Prostate gland (tissue), 2 donors: ENCODE measurements around the gene RSBN1L. TPM values are rescaled to one million over a fixed set of nuclear protein-coding genes. Genes with fewer than 3 reads are reported as not detected.
"Not testable (repeated sequence)": the region's sequence is repeated elsewhere in the genome, so short reads cannot be mapped to it uniquely, and the experiment has no call there.

Source experiments
- DNase-seq: peaks from one replicate; pipeline ENCODE4 v3.0.0-alpha.2; 2019; ENCODE audit warnings: low spot score
- H3K27ac ChIP-seq, 2 donors: fragments of 200-600 bp; sonication (generic); 2 replicates each; pipeline ENCODE4 v1.5.1; 2017 to 2019
- H3K27me3 ChIP-seq: fragments of 200-600 bp; sonication (generic); replicated peaks from 2 replicates; pipeline ENCODE4 v1.5.1; 2019; ENCODE audit not compliant: insufficient read depth
- H3K36me3 ChIP-seq, 2 donors: fragments of 200-600 bp; sonication (generic); 1 replicate in 1 of 2; 2 replicates in 1 of 2; pipeline versions ENCODE4 v1.5.1 to v1.8.1; 2017 to 2019
- H3K4me1 ChIP-seq: fragments of 200-600 bp; sonication (generic); replicated peaks from 2 replicates; pipeline ENCODE4 v1.5.1; 2019
- H3K4me3 ChIP-seq, 2 donors: fragments of 200-600 bp; sonication (generic); 2 replicates each; pipeline ENCODE4 v1.5.1; 2017 to 2019
- H3K9me3 ChIP-seq: fragments of 200-600 bp; sonication (generic); 2 replicates; pipeline ENCODE4 v1.5.1; 2017
- POLR2A ChIP-seq: fragments of 450-650 bp; IDR thresholded peaks from one replicate; pipeline ENCODE4 v1.6.1; 2016; ENCODE audit warnings: antibody characterized with exemption, mild to moderate bottlenecking
- POLR2AphosphoS5 ChIP-seq: sonication (generic); formaldehyde crosslinking; IDR thresholded peaks from one replicate; pipeline ENCODE4 v1.6.1; 2017; ENCODE audit warnings: antibody characterized with exemption
- WGBS: methylation state at CpG from one replicate; pipeline ENCODE4 v1.1.5; 2018; 5-methylcytosine and 5-hydroxymethylcytosine counted together
- intact Hi-C: fragments of 100-400 bp; cut with DNase I; formaldehyde crosslinking; loops from one replicate; pipeline ENCODE4 v1.14.2; 2022
- total RNA-seq, 2 donors: library from RNA; depleted of rRNA; stranded (reverse); fragments of >200 nt; gene quantifications; one replicate each; pipeline ENCODE4 v1.1.0, GENCODE V29; 2016
- TF ChIP-seq, protein P1 (sequence below), 4 experiments: fragments of 200-600 bp in 2 of 4; fragments of 450-650 bp in 2 of 4; sonication (generic) in 2 of 4; IDR thresholded peaks; 1 replicate in 3 of 4; 2 replicates in 1 of 4; pipeline ENCODE4 v1.5.1; 2016 to 2019; ENCODE audit warnings: antibody characterized with exemption in 4 of 4, mild to moderate bottlenecking in 2 of 4, moderate library complexity in 2 of 4

RSBN1L gene
- total RNA-seq, 2 donors from 2014 or later = 19.4 to 20.7 TPM

DNA sequence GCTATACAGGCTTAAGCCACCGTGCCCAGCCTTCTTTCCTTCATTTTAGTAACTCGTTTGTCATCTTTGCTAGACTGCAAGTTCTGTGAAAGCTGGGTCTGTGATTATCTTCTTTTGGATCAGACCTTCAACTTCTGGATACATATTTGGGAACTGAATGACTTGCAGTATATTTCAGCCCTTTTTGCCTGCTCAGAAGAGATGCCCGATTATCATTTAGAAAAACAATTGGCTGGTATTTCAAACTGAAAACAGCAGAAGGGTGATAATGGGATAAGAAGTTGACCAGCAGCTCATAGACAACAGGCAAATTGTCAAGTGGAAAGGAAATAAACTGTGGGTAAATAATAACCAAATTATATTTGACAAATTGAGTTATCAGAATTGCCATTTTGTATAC is 14.6 kb downstream of the RSBN1L start:
- Histone ChIP-seq H3K9me3 (no peaks in the 10 kb centered on the region), H3K27ac (no peak overlapping the region), H3K4me1 (no peaks in the 10 kb centered on the region), H3K4me3 (no peak overlapping the region), H3K27me3 (no peaks in the 10 kb centered on the region), H3K36me3 (no peaks in the 10 kb centered on the region)
- DNase-seq = no peak
- intact Hi-C loops = no loop called here
- 80% methylated on average over 3 of the region's 3 CpGs for WGBS
- TF ChIP-seq POLR2A = no peak
- TF ChIP-seq, protein P1, sequence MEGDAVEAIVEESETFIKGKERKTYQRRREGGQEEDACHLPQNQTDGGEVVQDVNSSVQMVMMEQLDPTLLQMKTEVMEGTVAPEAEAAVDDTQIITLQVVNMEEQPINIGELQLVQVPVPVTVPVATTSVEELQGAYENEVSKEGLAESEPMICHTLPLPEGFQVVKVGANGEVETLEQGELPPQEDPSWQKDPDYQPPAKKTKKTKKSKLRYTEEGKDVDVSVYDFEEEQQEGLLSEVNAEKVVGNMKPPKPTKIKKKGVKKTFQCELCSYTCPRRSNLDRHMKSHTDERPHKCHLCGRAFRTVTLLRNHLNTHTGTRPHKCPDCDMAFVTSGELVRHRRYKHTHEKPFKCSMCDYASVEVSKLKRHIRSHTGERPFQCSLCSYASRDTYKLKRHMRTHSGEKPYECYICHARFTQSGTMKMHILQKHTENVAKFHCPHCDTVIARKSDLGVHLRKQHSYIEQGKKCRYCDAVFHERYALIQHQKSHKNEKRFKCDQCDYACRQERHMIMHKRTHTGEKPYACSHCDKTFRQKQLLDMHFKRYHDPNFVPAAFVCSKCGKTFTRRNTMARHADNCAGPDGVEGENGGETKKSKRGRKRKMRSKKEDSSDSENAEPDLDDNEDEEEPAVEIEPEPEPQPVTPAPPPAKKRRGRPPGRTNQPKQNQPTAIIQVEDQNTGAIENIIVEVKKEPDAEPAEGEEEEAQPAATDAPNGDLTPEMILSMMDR (IDR thresholded peaks at IDR 0.05) = no peak
- no peak for TF ChIP-seq POLR2AphosphoS5

DNA sequence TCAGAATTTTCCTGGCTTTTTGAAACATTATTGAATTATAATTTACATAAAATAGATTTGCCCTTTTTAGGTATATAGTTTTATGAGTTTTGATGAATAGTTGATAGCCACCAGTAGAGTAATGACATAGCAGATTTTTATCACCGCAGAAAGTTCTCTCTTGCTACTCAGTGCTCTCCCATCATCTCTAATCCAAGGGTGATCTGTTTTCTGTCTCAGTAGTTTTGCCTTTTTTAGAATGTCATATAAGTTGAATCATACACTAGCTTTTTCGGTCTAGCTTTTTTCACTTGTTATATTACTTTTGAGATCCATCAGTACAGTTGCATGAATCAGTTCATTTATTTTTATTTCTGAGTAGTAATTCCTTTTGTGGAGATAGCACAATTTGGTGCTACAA is 17.9 kb downstream of the RSBN1L start:
- H3K27ac ChIP-seq = no peak overlapping the region
- H3K4me1 ChIP-seq = no peaks in the 10 kb centered on the region
- H3K27me3 ChIP-seq = no peaks in the 10 kb centered on the region
- 92% methylated on average over 2 of the region's 2 CpGs for WGBS
- no peaks in the 10 kb centered on the region for H3K9me3 ChIP-seq
- no peak overlapping the region for H3K4me3 ChIP-seq
- no peak for TF ChIP-seq POLR2AphosphoS5
- TF ChIP-seq, protein P1 (IDR thresholded peaks at IDR 0.05) = no peak
- TF ChIP-seq POLR2A = no peak
- H3K36me3 ChIP-seq = no peaks in the 10 kb centered on the region
- no peak for DNase-seq
- intact Hi-C loops = no loop called here

DNA sequence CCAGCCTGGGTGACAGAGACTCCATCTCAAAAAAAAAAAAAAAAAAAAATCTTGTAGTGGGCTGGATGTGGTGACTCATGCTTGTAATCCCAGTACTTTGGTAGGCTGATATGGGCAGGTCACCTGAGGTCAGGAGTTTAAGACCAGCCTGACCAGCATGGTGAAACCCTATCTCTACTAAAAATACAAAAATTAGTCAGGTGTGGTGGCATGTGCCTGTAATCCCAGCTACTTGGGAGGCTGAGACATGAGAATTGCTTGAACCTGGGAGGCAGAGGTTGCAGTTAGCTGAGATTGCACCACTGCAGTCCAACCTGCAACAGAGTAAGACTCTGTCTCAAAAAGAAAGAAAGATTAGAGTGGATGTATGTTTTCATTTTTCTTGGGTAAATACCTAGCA is 18.7 kb downstream of the RSBN1L start:
- H3K4me3 ChIP-seq, H3K9me3 ChIP-seq, H3K4me1 ChIP-seq, DNase-seq, H3K36me3 ChIP-seq, H3K27me3 ChIP-seq, H3K27ac ChIP-seq, intact Hi-C loops: not testable (repeated sequence)

DNA sequence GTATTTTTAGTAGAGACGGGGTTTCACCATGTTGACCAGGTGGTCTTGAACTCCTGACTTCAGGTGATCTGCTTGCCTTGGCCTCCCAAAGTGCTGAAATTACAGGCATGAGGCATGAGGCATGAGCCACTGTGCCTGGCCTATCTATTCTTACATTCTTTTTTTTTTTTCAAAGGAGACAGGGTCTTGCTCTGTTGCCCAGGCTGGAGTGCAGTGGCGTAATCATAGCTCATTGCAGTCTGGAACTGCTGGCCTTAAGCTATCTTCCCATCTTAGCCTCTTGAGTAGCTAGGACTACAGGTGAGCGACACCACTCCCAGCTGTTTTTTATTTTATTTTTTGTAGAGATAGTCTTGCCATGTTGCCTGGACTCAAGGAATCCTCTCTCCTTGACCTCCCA is 20.5 kb downstream of the RSBN1L start:
- Histone ChIP-seq H3K4me1 (no peaks in the 10 kb centered on the region), H3K4me3 (no peak overlapping the region), H3K27me3 (no peaks in the 10 kb centered on the region), H3K9me3 (no peaks in the 10 kb centered on the region), H3K36me3 (no peaks in the 10 kb centered on the region), H3K27ac (no peak overlapping the region)
- 98% methylated on average over 3 of the region's 3 CpGs for WGBS
- TF ChIP-seq, protein P1 (IDR thresholded peaks at IDR 0.05) = no peak
- no peak for TF ChIP-seq POLR2A
- no peak for TF ChIP-seq POLR2AphosphoS5
- no peak for DNase-seq
- intact Hi-C loops = no loop called here

DNA sequence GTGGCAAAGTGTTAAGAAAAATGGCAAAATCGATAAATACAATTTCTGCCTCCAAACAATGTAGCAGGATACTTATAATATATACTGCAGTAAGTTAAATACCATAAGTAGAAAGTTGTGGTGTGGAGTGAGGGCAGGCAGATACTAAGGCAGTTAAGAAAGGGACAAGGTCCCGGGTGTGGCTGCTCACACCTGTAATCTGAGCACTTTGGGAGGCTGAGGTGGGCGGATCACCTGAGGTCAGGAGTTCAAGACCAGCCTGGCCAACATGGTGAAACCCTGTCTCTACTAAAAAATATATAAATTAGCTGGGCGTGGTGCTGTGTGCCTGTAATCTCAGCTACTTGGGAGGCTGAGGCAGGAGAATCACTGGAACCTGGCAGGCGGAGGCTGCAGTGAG is 21.3 kb downstream of the RSBN1L start:
- H3K27me3 ChIP-seq, H3K4me1 ChIP-seq, intact Hi-C loops, H3K27ac ChIP-seq, H3K4me3 ChIP-seq, DNase-seq, H3K9me3 ChIP-seq, H3K36me3 ChIP-seq: not testable (repeated sequence)
- WGBS = 97% methylated on average over 5 of the region's 5 CpGs

DNA sequence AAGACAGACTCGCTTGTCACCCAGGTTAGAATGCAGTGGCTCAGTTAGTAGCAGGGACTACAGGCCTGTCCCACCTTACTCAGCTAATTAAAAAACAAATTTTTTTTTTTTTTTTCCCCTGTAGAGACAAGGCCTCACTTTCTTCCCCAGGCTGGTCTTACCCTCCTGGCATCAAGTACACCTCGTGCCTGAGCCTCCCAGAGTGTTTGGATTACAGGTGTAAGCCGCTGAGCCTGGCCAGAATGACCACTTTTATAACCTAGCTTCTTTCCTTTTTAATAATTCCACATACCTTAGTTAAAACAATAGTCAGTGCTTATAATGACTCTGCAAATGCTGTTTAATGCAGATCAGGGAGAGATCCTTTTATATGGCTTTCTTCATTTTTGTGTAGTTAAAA is 31.3 kb downstream of the RSBN1L start:
- TF ChIP-seq POLR2AphosphoS5 (no peak), POLR2A (no peak)
- TF ChIP-seq, protein P1 (IDR thresholded peaks at IDR 0.05) = no peak
- no peaks in the 10 kb centered on the region for H3K36me3 ChIP-seq
- no peak overlapping the region for H3K27ac ChIP-seq
- H3K27me3 ChIP-seq = no peaks in the 10 kb centered on the region
- no peak overlapping the region for H3K4me3 ChIP-seq
- 59% methylated on average over 3 of the region's 3 CpGs for WGBS
- peaks cover 5% of the 10 kb centered on the region for H3K4me1 ChIP-seq
- DNase-seq = no peak
- H3K9me3 ChIP-seq = no peaks in the 10 kb centered on the region
- intact Hi-C loops = no loop called here
